ENCODE data around the gene MLLT11. TPM values are rescaled to one million over a fixed set of nuclear protein-coding genes. Genes with fewer than 3 reads are reported as not detected.

Gene MLLT11
- total RNA-seq, 1 donor from 2014 or later: 17.0 TPM

GRCh38 chr1:151043163-151043562 lies 17.0 kb upstream of the MLLT11 start:
- Mint-ChIP-seq H3K27ac (no peak overlapping the region), H3K4me3 (no peak overlapping the region), H3K36me3 (peaks cover 10% of the 10 kb centered on the region), H3K4me1 (ENCODE audit: unreplicated experiment) (peaks cover 5% of the 10 kb centered on the region), H3K9me3 (no peaks in the 10 kb centered on the region), H3K27me3 (no peaks in the 10 kb centered on the region)
- no peak for TF ChIP-seq CTCF (conservative IDR thresholded peaks at IDR 0.05)
- DNase-seq (ENCODE audit: extremely low spot score, unreplicated experiment): no peak

DNA sequence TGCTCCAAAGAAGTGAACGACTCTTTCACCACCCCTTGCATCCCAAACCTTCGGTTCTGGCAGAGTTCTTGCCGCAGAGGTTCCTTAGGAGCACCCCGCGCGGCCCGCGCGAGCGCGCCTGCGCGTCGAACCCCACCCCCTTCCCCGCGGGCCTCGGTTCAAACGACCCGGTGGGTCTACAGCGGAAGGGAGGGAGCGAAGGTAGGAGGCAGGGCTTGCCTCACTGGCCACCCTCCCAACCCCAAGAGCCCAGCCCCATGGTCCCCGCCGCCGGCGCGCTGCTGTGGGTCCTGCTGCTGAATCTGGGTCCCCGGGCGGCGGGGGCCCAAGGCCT lies 12.6 kb upstream of the MLLT11 start, which contains the start of gene C1orf56:
Gene C1orf56 (plus strand): TSS at position 161 of the 334 bp plus-strand sequence. CDS start 97 bp downstream, at position 258.
- DNase-seq (ENCODE audit: extremely low spot score, unreplicated experiment): peak; percentile 83
- Mint-ChIP-seq H3K4me3 (peak within 1 kb of the TSS; percentile 99), H3K27ac (peak within 1 kb of the TSS; percentile 95), H3K9me3 (no peaks in the 10 kb centered on the region), H3K36me3 (peaks cover 10% of the 10 kb centered on the region), H3K4me1 (ENCODE audit: unreplicated experiment) (peaks cover 5% of the 10 kb centered on the region), H3K27me3 (no peaks in the 10 kb centered on the region)
- no peak for TF ChIP-seq CTCF (conservative IDR thresholded peaks at IDR 0.05)

GRCh38 chr1:151047925-151048644 lies 12.1 kb upstream of the MLLT11 start:
- no peaks in the 10 kb centered on the region for H3K9me3 Mint-ChIP-seq
- peaks cover 5% of the 10 kb centered on the region for H3K36me3 Mint-ChIP-seq
- H3K27me3 Mint-ChIP-seq: no peaks in the 10 kb centered on the region
- DNase-seq (ENCODE audit: extremely low spot score, unreplicated experiment): peak; percentile 77
- peaks cover 5% of the 10 kb centered on the region for H3K4me1 Mint-ChIP-seq (ENCODE audit: unreplicated experiment)
- H3K27ac Mint-ChIP-seq: peak overlapping the region; percentile 95
- TF ChIP-seq CTCF (conservative IDR thresholded peaks at IDR 0.05): peak; percentile 75
- peak overlapping the region; percentile 99 for H3K4me3 Mint-ChIP-seq

DNA sequence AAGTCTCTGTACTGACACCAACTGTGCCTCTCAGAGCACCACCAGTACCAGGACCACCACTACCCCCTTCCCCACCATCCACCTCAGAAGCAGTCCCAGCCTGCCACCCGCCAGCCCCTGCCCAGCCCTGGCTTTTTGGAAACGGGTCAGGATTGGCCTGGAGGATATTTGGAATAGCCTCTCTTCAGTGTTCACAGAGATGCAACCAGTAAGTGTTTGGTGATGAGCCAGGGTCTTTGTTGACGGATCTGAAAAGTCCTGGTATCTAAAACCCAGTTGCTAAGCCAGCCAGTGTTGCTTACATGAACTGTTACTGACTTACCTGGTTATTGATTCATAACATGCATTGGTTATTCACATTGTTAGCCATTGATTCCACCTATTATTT lies 11.6 kb upstream of the MLLT11 start:
- Mint-ChIP-seq H3K4me1 (ENCODE audit: unreplicated experiment) (peaks cover 5% of the 10 kb centered on the region), H3K9me3 (no peaks in the 10 kb centered on the region), H3K36me3 (peaks cover 5% of the 10 kb centered on the region), H3K27ac (peak overlapping the region; percentile 95), H3K4me3 (peak overlapping the region; percentile 99), H3K27me3 (no peaks in the 10 kb centered on the region)
- no peak for DNase-seq (ENCODE audit: extremely low spot score, unreplicated experiment)
- peak; percentile 10 for TF ChIP-seq CTCF (conservative IDR thresholded peaks at IDR 0.05)

DNA sequence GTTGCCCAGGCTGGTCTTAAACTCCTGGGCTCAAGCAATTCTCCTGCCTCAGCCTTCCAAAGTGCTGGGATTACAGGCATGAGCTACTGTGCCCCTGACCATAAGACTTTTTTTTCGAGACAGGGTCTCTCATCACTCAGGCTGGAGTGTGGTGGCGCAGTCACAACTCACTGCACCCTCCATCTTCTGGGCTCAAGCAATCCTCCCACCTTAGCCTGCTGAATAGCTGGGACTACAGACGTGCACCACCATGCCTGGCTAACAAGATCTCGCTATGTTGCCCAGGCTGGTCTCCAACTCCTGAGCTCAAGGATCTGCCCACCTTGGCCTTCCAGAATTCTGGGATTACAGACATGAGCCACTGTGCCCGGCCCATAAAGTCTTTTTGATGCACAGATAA lies 10.7 kb upstream of the MLLT11 start:
- peak overlapping the region; percentile 31 for H3K27ac Mint-ChIP-seq
- no peak for DNase-seq (ENCODE audit: extremely low spot score, unreplicated experiment)
- no peaks in the 10 kb centered on the region for H3K9me3 Mint-ChIP-seq
- peak overlapping the region; percentile 64 for H3K4me3 Mint-ChIP-seq
- peaks cover 5% of the 10 kb centered on the region for H3K4me1 Mint-ChIP-seq (ENCODE audit: unreplicated experiment)
- peaks cover 8% of the 10 kb centered on the region for H3K36me3 Mint-ChIP-seq
- H3K27me3 Mint-ChIP-seq: no peaks in the 10 kb centered on the region
- TF ChIP-seq CTCF (conservative IDR thresholded peaks at IDR 0.05): no peak
